IMR-90 (cell line): Measurements from ENCODE around the gene COA1. TPM values are rescaled to one million over a fixed set of nuclear protein-coding genes. Genes with fewer than 3 reads are reported as not detected.

Source experiments
- ATAC-seq: fragments of 200-7000 bp; cut with Tn5 transposase; 2 replicates; pipeline ENCODE4 v1.9.1; 2020; ENCODE audit warnings: low read depth, mild to moderate bottlenecking, moderate library complexity
- BruUV-seq: library from RNA; stranded (reverse); fragments of 400-500 nt; replicated peaks from 2 replicates; lab custom pipeline; 2021; lab: Mats Ljungman, UMichigan
- CTCF ChIA-PET: fragments of 300-600 bp; formaldehyde crosslinking; extraction: SDS; loops from one replicate; lab custom pipeline; 2021; ENCODE audit warnings: antibody characterized with exemption; lab: Yijun Ruan, JAX
- POLR2A ChIA-PET: fragments of 300-600 bp; sonication (Branson Sonifier 250); formaldehyde crosslinking; loops from one replicate; lab custom pipeline; 2022; ENCODE audit warnings: antibody characterized with exemption; ENCODE audit not compliant: unreplicated experiment; lab: Charles Lee
- DNase-seq: peaks from one replicate; pipeline ENCODE4 v3.0.0; 2013
- H2AFZ ChIP-seq: replicated peaks from 2 replicates; pipeline ENCODE3; 2013; ENCODE audit warnings: low read length, mild to moderate bottlenecking; ENCODE audit not compliant: poor library complexity
- H2AK5ac ChIP-seq: 2 replicates; pipeline ENCODE4 v1.6.1; 2013; ENCODE audit warnings: low read depth, low read length, inconsistent platforms
- H2AK9ac ChIP-seq: replicated peaks from 2 replicates; pipeline ENCODE3; 2013; ENCODE audit warnings: mild to moderate bottlenecking, low read depth, low read length, moderate library complexity; ENCODE audit not compliant: poor library complexity
- H2BK120ac ChIP-seq: 2 replicates; pipeline ENCODE4 v1.6.1; 2013; ENCODE audit warnings: low read depth, low read length, inconsistent platforms
- H2BK15ac ChIP-seq: 3 replicates; pipeline ENCODE4 v1.6.1; 2013; ENCODE audit warnings: low read depth, low read length, inconsistent platforms
- H2BK20ac ChIP-seq: 2 replicates; pipeline ENCODE4 v1.6.1; 2013; ENCODE audit warnings: low read depth, mild to moderate bottlenecking, inconsistent platforms, low read length, moderate library complexity
- H2BK5ac ChIP-seq: 2 replicates; pipeline ENCODE4 v1.6.1; 2013; ENCODE audit warnings: mild to moderate bottlenecking, low read depth, low read length, inconsistent platforms; ENCODE audit not compliant: poor library complexity, severe bottlenecking
- H3K14ac ChIP-seq: replicated peaks from 2 replicates; pipeline ENCODE4 v1.6.1; 2013; ENCODE audit warnings: low read depth, low read length, inconsistent platforms
- H3K18ac ChIP-seq: 2 replicates; pipeline ENCODE4 v1.6.1; 2013; ENCODE audit warnings: low read depth, low read length, control low read depth
- H3K23ac ChIP-seq: 2 replicates; pipeline ENCODE4 v1.6.1; 2013; ENCODE audit warnings: low read depth, low read length, inconsistent platforms
- H3K27ac ChIP-seq: 2 replicates; pipeline ENCODE4 v1.5.1; 2013; ENCODE audit warnings: mild to moderate bottlenecking, control low read depth, low read length; ENCODE audit not compliant: insufficient read depth
- H3K27me3 ChIP-seq: 2 replicates; pipeline ENCODE4 v1.6.1; 2013; ENCODE audit warnings: low read length; ENCODE audit not compliant: control insufficient read depth, insufficient read depth
- H3K36me3 ChIP-seq: 2 replicates; pipeline ENCODE4 v1.6.1; 2013; ENCODE audit warnings: low read length, mixed read lengths; ENCODE audit not compliant: control insufficient read depth, insufficient read depth
- H3K4ac ChIP-seq: 2 replicates; pipeline ENCODE4 v1.6.1; 2013; ENCODE audit warnings: low read depth, low read length, inconsistent platforms
- H3K4me1 ChIP-seq: 2 replicates; pipeline ENCODE4 v1.6.1; 2013; ENCODE audit warnings: low read length, mixed read lengths; ENCODE audit not compliant: control insufficient read depth, insufficient read depth
- H3K4me2 ChIP-seq: 2 replicates; pipeline ENCODE4 v1.6.1; 2013; ENCODE audit warnings: low read depth, mild to moderate bottlenecking, control low read depth, low read length, moderate library complexity
- H3K4me3 ChIP-seq: 2 replicates; pipeline ENCODE4 v1.5.1; 2013; ENCODE audit warnings: low read depth, mild to moderate bottlenecking, control low read depth, low read length, moderate library complexity; ENCODE audit not compliant: insufficient read depth
- H3K56ac ChIP-seq: 2 replicates; pipeline ENCODE4 v1.6.1; 2013; ENCODE audit warnings: low read length, inconsistent platforms; ENCODE audit not compliant: insufficient read depth; ENCODE audit errors: extremely low read depth
- H3K79me1 ChIP-seq, 2 experiments: 2 replicates each; pipeline ENCODE4 v1.6.1; 2013; ENCODE audit warnings: low read length in 2 of 2, inconsistent platforms in 1 of 2, low read depth in 1 of 2
- H3K9ac ChIP-seq: 2 replicates; pipeline ENCODE4 v1.6.1; 2013; ENCODE audit warnings: low read depth, low read length, control low read depth
- H3K9me1 ChIP-seq: 2 replicates; pipeline ENCODE4 v1.6.1; 2013; ENCODE audit warnings: low read length, inconsistent platforms; ENCODE audit not compliant: insufficient read depth
- H3K9me3 ChIP-seq: 2 replicates; pipeline ENCODE4 v1.6.1; 2013; ENCODE audit warnings: low read length; ENCODE audit not compliant: control insufficient read depth, insufficient read depth
- H4K20me1 ChIP-seq: 2 replicates; pipeline ENCODE4 v1.6.1; 2013; ENCODE audit warnings: low read length, inconsistent platforms; ENCODE audit not compliant: insufficient read depth
- H4K5ac ChIP-seq: 2 replicates; pipeline ENCODE4 v1.6.1; 2013; ENCODE audit warnings: mild to moderate bottlenecking, low read depth, low read length, control low read depth
- H4K8ac ChIP-seq, 2 experiments: 2 replicates each; pipeline ENCODE4 v1.6.1; 2013; ENCODE audit warnings: low read depth in 2 of 2, low read length in 2 of 2, control low read depth in 1 of 2, inconsistent platforms in 1 of 2
- H4K91ac ChIP-seq: 2 replicates; pipeline ENCODE4 v1.6.1; 2013; ENCODE audit warnings: low read depth, low read length, inconsistent platforms; ENCODE audit not compliant: insufficient read depth
- CEBPB ChIP-seq: IDR thresholded peaks from 2 replicates; pipeline ENCODE4 v1.6.1; 2012; ENCODE audit warnings: low read depth, low read length, improper control_type of control experiment
- USF2 ChIP-seq: fragments of 150-350 bp; IDR thresholded peaks from 2 replicates; pipeline ENCODE4 v1.6.1; 2017; ENCODE audit warnings: mild to moderate bottlenecking, antibody characterized with exemption, low read length, low read depth
- WGBS, 2 experiments: methylation state at CpG; one replicate each; pipeline versions ENCODE4 v1.1.5 to v1.1.7; 2013; ENCODE audit warnings: missing lambda C conversion rate in 2 of 2; ENCODE audit not compliant: insufficient read length in 1 of 2; ENCODE audit errors: extremely low coverage in 2 of 2; 5-methylcytosine and 5-hydroxymethylcytosine counted together
- dilution Hi-C: fragments of 300-500 bp; cut with HindIII; formaldehyde crosslinking; loops from one replicate; pipeline ENCODE4 v1.14.3; 2018; ENCODE audit warnings: low sequenced_read_pairs; ENCODE audit not compliant: unreplicated experiment
- in situ Hi-C: fragments of 300-500 bp; cut with MboI; formaldehyde crosslinking; loops from 3 replicates; pipeline ENCODE4 v1.14.3; 2019; ENCODE audit warnings: low sequenced_read_pairs, inconsistent platforms, mixed read lengths
- intact Hi-C: fragments of 100-400 bp; cut with micrococcal nuclease; formaldehyde crosslinking; loops from 2 replicates; pipeline ENCODE4 v1.10.0; 2022
- polyA plus RNA-seq, 3 experiments: library from polyadenylated mRNA; depleted of rRNA; stranded (reverse); fragments of >200 nt; gene quantifications; 2 replicates each; pipeline ENCODE4 v1.2.3, GENCODE V29; 2012; ENCODE audit warnings: low replicate concordance in 1 of 3
- total RNA-seq: library from RNA; depleted of rRNA; stranded (reverse); fragments of >200 nt; gene quantifications from 2 replicates; pipeline ENCODE4 v1.2.3, GENCODE V29; 2012

Gene COA1
- total and polyA plus RNA-seq, 2 of the 4 experiments (the other 2 are of a cell fraction): 34.2 to 59.5 TPM

- H3K14ac ChIP-seq: no peak overlapping the region
- no peak overlapping the region for H3K4ac ChIP-seq
- peaks cover 4% of the 10 kb centered on the region; the same call in 1 of the 2 replicates for H3K4me1 ChIP-seq
- no TSS peak for BruUV-seq
- H3K9me3 ChIP-seq: no peaks in the 10 kb centered on the region
- no peak overlapping the region for H3K23ac ChIP-seq
- H3K36me3 ChIP-seq: peaks cover 32% of the 10 kb centered on the region
- H4K20me1 ChIP-seq: no peaks in the 10 kb centered on the region
- no peak overlapping the region for H3K4me3 ChIP-seq
- no peak overlapping the region for H3K18ac ChIP-seq
- H3K27me3 ChIP-seq: no peaks in the 10 kb centered on the region
- no peak for TF ChIP-seq USF2
- no peak for TF ChIP-seq CEBPB
- no peak overlapping the region for H3K4me2 ChIP-seq
- H3K27ac ChIP-seq: no peak overlapping the region
- H2BK5ac ChIP-seq: no peak overlapping the region
- DNase-seq (no peak), ATAC-seq (no peak)
- no peak overlapping the region for H2AFZ ChIP-seq
- H4K91ac ChIP-seq: no peak overlapping the region
- no peak overlapping the region for H2AK5ac ChIP-seq
- no peak overlapping the region for H2BK20ac ChIP-seq
- peaks cover 37 to 70% of the 10 kb centered on the region in 2 experiments for H3K79me1 ChIP-seq
- in situ Hi-C loops: no loop called here
- intact Hi-C loops: no loop called here
- H3K9me1 ChIP-seq: peaks cover 3% of the 10 kb centered on the region; the same call in 1 of the 2 replicates
- no peak overlapping the region for H2BK120ac ChIP-seq
- H2AK9ac ChIP-seq: no peak overlapping the region
- no CpG with 5 or more reads among the region's 2 CpGs for WGBS, 2 experiments
- H4K8ac ChIP-seq: no peak overlapping the region
- H3K56ac ChIP-seq: no peak overlapping the region
- no peak overlapping the region for H4K5ac ChIP-seq
- CTCF ChIA-PET: no interaction called here
- POLR2A ChIA-PET: no interaction called here
- dilution Hi-C loops: no loop called here
- H2BK15ac ChIP-seq: no peak overlapping the region
- no peak overlapping the region for H3K9ac ChIP-seq
Measured at GRCh38 chr7:43631559-43631958, 97.8 kb downstream of the COA1 start.
